GM23248 (cell line): Measurements from ENCODE around the gene DDAH1.

Experiments
- EZH2 ChIP-seq: fragments of 200-600 bp; sonication (generic); IDR thresholded peaks from 2 replicates; pipeline ENCODE4 v1.6.1; 2018; ENCODE audit warnings: antibody characterized with exemption, mild to moderate bottlenecking; ENCODE audit not compliant: insufficient read depth, poor library complexity, severe bottlenecking
- EZH2phosphoT487 ChIP-seq: fragments of 200-600 bp; sonication (generic); IDR thresholded peaks from 2 replicates; pipeline ENCODE4 v1.6.1; 2018; ENCODE audit warnings: antibody characterized with exemption, moderate library complexity, mild to moderate bottlenecking, low read depth; ENCODE audit not compliant: insufficient read depth

- TF ChIP-seq EZH2phosphoT487 (no peak), EZH2 (no peak)
Measured at GRCh38 chr1:85373378-85373708, 91.6 kb downstream of the DDAH1 start.
